Cardiac septum (tissue), 1 donor: ENCODE data around the gene TIA1. TPM values are rescaled to one million over a fixed set of nuclear protein-coding genes. Genes with fewer than 3 reads are reported as not detected.
"Not testable (repeated sequence)": the region's sequence is repeated elsewhere in the genome, so short reads cannot be mapped to it uniquely, and the experiment has no call there.

Experiments
- DNase-seq: peaks from one replicate; pipeline ENCODE4 v3.0.0-alpha.2; 2020; ENCODE audit warnings: low spot score
- intact Hi-C: fragments of 100-400 bp; cut with DNase I; formaldehyde crosslinking; loops from one replicate; pipeline ENCODE4 v1.14.0; 2022
- microRNA-seq: library from miRNA; unstranded; fragments of <30 nt; microRNA quantifications from one replicate; pipeline ENCODE4 v1.2.0, GENCODE V29; 2020
- total RNA-seq: library from RNA; stranded (reverse); fragmentation: NEBNext Ultra II Directional; extraction: Animal tissue kit (Norgen Biotek cat#: 25700); gene quantifications from one replicate; pipeline ENCODE4 v1.2.1, GENCODE V29; 2021
- donor health status: DM: no; HTN: no; CAD: no.

Gene TIA1
- total RNA-seq, 1 donor from 2014 or later, result 49.4 TPM

DNA sequence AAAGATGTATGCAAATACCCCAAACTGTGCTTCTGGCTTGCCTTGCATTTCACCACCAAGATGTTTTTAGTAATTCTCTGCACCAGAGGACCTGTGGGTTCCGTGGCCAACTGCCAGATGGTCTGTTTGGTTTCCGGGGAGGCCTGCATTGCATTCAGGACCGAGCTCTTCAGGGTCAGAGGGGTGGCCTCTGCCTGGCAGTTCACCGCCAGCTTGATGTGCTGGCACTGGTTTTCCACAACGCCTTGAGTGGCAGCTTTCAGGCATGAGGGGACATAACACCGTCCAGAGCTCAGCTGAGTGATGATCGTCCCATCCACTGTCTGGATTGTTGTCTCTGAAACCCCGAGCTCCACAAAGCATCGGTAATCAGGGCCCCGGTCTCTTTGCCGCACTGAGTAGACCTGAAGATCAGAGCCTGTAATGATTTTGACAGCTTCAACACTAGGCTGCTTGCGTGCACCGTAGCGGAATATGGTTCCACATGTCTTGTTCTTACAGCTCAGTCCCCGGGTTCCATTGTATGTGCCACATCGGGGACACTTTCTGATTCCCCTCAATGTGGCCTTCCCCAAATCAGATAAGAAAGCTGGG, 67.0 kb downstream of the TIA1 start:
- intact Hi-C loops, result no loop called here
- DNase-seq, result no peak

DNA sequence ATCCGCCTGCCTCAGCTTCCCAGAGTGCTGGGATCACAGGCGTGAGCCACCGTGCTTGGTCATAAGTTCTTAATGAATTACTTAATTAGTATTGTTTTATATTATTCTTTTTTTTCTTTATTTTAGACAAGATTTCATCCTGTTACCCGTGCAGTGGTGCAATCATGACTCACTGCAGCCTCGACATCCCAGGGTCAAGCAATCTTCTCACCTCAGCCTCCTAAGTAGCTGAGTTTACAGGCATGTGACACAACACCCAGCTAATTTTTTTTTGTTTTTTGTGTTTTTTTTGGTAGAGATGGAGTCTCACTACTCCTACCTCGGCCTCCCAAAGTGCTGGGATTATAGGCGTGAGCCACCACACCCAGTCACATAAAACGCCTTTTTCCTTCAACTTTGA, 74.9 kb downstream of the TIA1 start:
- intact Hi-C loops, result no loop called here
- no peak for DNase-seq

DNA sequence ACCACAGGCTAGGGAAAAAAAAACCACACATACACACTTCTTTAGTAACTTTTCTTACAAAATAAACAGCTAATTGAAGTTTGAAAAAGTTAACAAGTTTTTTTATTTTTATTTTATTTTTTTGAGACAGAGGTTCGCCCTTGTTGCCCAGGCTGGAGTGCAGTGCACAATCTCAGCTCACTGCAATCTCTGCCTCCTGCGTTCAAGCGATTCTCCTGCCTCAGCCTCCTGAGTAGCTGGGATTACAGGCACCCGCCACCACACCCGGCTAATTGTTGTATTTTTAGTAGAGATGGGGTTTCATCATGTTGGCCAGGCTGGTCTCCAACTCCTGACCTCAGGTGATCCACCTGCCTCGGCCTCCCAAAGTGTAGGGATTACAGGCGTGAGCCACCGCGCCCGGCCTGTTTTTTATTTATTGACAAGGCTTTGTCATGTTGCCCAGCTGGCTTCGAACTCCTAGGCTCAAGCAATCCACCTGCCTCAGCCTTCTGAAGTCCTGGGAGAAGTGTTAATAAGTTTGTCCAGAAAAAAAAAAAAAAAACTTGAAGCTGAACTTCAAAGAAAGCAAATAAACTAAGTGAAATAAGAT, 78.7 kb downstream of the TIA1 start:
- DNase-seq, intact Hi-C loops: not testable (repeated sequence)

DNA sequence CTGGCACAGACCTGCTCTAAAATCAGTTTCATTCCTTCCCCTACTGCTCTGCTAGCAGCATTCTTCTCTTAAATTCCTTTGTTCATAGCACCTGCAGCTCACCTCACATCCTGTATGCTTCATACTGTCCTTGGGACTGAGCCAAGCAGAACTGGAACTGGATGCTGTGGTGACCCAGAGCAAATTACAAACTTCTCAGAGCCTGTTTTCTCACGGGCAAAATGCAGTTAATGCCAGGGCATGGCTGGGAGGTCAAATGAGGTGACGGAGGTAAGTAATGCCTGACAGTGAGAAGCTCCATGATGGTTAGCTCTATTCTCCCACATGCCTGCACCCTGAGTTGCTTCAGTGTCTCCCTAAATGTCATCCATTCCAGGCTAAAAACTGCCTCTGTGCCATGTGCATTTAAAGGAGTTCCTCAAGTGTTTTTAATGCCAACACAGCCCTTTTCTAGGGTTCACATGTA, 87.3 kb downstream of the TIA1 start:
- intact Hi-C loops, result no loop called here
- DNase-seq, result no peak

DNA sequence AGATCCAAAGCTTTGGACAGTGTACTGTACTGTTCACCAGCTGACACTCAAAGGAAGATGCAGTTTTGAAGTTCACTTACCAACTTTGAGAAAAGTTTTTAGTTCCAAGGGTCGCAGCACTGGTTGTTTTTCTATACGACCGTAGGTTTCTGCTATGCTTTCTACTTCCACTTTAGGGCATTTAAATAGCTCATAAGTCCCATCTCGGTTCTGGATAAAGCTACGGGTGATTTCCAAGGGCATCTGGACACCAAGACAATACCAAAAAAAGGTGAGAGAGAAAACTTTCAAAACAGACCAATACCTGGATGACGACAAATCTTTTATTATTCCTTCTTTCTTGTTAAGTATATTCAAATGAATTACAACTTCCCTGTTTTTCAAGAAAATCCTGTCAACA, 87.9 kb downstream of the TIA1 start:
- intact Hi-C loops, result no loop called here
- DNase-seq, result no peak

Small RNAs within 50 kb of the gene (microRNA-seq; reads per million reads assigned to microRNA genes)
- not detected for gene MIR1285-2

Other genes starting within 250 kb of the TIA1 start
- 223 TPM for gene PCBP1, start 161.2 kb downstream of the TIA1 start, total RNA-seq
- gene C2orf42, start 57.6 kb downstream of the TIA1 start, total RNA-seq, result 12.3 TPM
- 43.0 TPM for gene PCYOX1, start 9.5 kb upstream of the TIA1 start, total RNA-seq
- 109 TPM for gene SNRPG, start 45.1 kb upstream of the TIA1 start, total RNA-seq
- gene FAM136A, start 53.4 kb upstream of the TIA1 start, total RNA-seq, result 21.3 TPM